Ovary (tissue), 9 donors: ENCODE data around the gene MAB21L3. TPM values are rescaled to one million over a fixed set of nuclear protein-coding genes. Genes with fewer than 3 reads are reported as not detected.

Source experiments
- DNase-seq, 5 donors: peaks; one replicate each; pipeline ENCODE4 v3.0.0-alpha.2; 2019 to 2020
- H3K27ac ChIP-seq, 2 donors: fragments of 200-600 bp; one replicate each; pipeline versions ENCODE4 v1.5.1 to v1.8.0; 2019 to 2022
- H3K27me3 ChIP-seq: fragments of 200-600 bp; one replicate; pipeline ENCODE4 v1.8.0; 2022
- H3K36me3 ChIP-seq: fragments of 200-600 bp; sonication (generic); one replicate; pipeline ENCODE4 v1.5.1; 2019
- H3K4me1 ChIP-seq: one replicate; pipeline ENCODE4 v1.8.1; 2013; ENCODE audit warnings: mild to moderate bottlenecking, moderate library complexity; ENCODE audit not compliant: insufficient read depth
- H3K4me3 ChIP-seq: fragments of 200-600 bp; sonication (generic); one replicate; pipeline ENCODE4 v1.5.1; 2017
- H3K9me3 ChIP-seq, 2 donors: fragments of 200-600 bp in 1 of 2; sonication (generic) in 1 of 2; one replicate each; pipeline versions ENCODE4 v1.5.1 to v1.8.1; 2013 to 2019; ENCODE audit warnings: mild to moderate bottlenecking in 1 of 2, moderate library complexity in 1 of 2
- CTCF ChIP-seq, 3 donors: fragments of 450-650 bp in 2 of 3; fragments of 200-600 bp in 1 of 3; IDR thresholded peaks; one replicate each; pipeline versions ENCODE4 v1.5.1 to v1.8.0; 2016 to 2022; ENCODE audit warnings: antibody characterized with exemption in 3 of 3, mild to moderate bottlenecking in 1 of 3
- EP300 ChIP-seq: sonication (generic); formaldehyde crosslinking; IDR thresholded peaks from one replicate; pipeline ENCODE4 v1.6.1; 2017; ENCODE audit warnings: antibody characterized with exemption
- POLR2A ChIP-seq: fragments of 450-650 bp; IDR thresholded peaks from one replicate; pipeline ENCODE4 v1.6.1; 2017; ENCODE audit warnings: antibody characterized with exemption, mild to moderate bottlenecking, moderate library complexity
- WGBS, 3 donors: extraction: QIAGEN DNeasy Blood & Tissue Kit in 1 of 3; methylation state at CpG; one replicate each; pipeline versions ENCODE4 v1.1.5 to v1.1.7; 2013 to 2017; 5-methylcytosine and 5-hydroxymethylcytosine counted together
- intact Hi-C, 4 donors: fragments of 100-400 bp; cut with DNase I; formaldehyde crosslinking; loops; one replicate each; pipeline versions ENCODE4 v1.11.0 to v1.15.1; 2022 to 2023
- polyA plus RNA-seq, 2 donors: library from polyadenylated mRNA; stranded (reverse); fragments of 200-250 nt in 1 of 2; fragments of 350-450 nt in 1 of 2; fragmentation: Illumina TruSeq in 1 of 2; extraction: RNeasy Lipid Tissue Mini Kit (QIAGEN cat#74804) in 1 of 2; gene quantifications; one replicate each; pipeline ENCODE4 v1.2.3, GENCODE V29; 2013 to 2014
- total RNA-seq, 7 donors: library from RNA; depleted of rRNA in 2 of 7; stranded (reverse); fragments of >200 nt in 2 of 7; fragmentation: NEBNext Ultra II Directional in 3 of 7; extraction: Animal tissue kit (Norgen Biotek cat#: 25700) in 3 of 7; gene quantifications; one replicate each; pipeline versions ENCODE4 v1.1.0 to v1.2.4, GENCODE V29; 2016 to 2023
- donor health status: DM: no; HTN: no; CAD: no; lungs with moderate emphysema.
- donor health status: DM: no; HTN: no; CAD: no.
- donor health status: Bipolar disorder and iron deficiency.
- donor health status: DM: yes; HTN: yes; CAD: no.
- donor health status: DM: no; HTN: no; CAD: no.
- donor health status: DM: yes; HTN: yes; CAD: no.

Gene MAB21L3
- total and polyA plus RNA-seq, 9 donors, result not detected

- H3K9me3 ChIP-seq, result no peaks in the 10 kb centered on the region
- no peak overlapping the region for H3K27ac ChIP-seq
- intact Hi-C loops, result no loop called here
- no peak for DNase-seq
- H3K4me1 ChIP-seq, result no peaks in the 10 kb centered on the region
- no peak for TF ChIP-seq POLR2A
- TF ChIP-seq EP300, result no peak
- TF ChIP-seq CTCF (IDR thresholded peaks at IDR 0.05), result no peak
- H3K36me3 ChIP-seq, result no peaks in the 10 kb centered on the region
- H3K4me3 ChIP-seq, result no peak overlapping the region
- 79 to 85% (median 83%) methylated on average over 7 of the region's 7 CpGs for WGBS, 3 donors
- H3K27me3 ChIP-seq, result no peaks in the 10 kb centered on the region
Measured at GRCh38 chr1:116169898-116170297, 58.7 kb downstream of the MAB21L3 start.

GRCh38 chr1:116170721-116171589 is 59.8 kb downstream of the MAB21L3 start:
- intact Hi-C loops, result no loop called here
- WGBS, 3 donors, result 94 to 97% (median 95%) methylated on average over 6 of the region's 6 CpGs
- DNase-seq, result no peak
- H3K9me3 ChIP-seq, result no peaks in the 10 kb centered on the region
- no peaks in the 10 kb centered on the region for H3K4me1 ChIP-seq
- H3K27me3 ChIP-seq, result no peaks in the 10 kb centered on the region
- H3K36me3 ChIP-seq, result no peaks in the 10 kb centered on the region
- no peak for TF ChIP-seq EP300
- TF ChIP-seq CTCF (IDR thresholded peaks at IDR 0.05), result no peak
- no peak for TF ChIP-seq POLR2A
- H3K27ac ChIP-seq, result no peak overlapping the region
- H3K4me3 ChIP-seq, result no peak overlapping the region

DNA sequence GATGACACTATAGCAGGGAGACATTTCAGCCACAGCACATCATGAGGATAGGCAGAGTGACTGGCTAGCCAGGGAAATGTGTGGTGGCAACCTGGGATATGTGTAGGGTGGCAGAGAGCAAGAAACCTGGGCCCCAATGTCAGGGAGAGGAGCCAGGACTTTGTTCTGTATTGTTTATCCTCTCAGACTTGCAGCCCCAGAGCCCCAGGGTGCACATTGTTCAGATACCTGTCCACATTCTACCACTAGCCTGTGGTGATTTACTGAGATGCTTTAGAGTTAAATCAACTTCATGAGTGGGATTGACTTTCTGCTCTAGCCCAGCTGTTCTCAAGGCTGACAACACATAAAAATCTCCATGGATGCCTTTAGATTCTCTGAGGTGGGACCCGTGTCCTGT is 61.5 kb downstream of the MAB21L3 start:
- H3K9me3 ChIP-seq, result no peaks in the 10 kb centered on the region
- no peak overlapping the region for H3K4me3 ChIP-seq
- no peaks in the 10 kb centered on the region for H3K4me1 ChIP-seq
- no peaks in the 10 kb centered on the region for H3K36me3 ChIP-seq
- intact Hi-C loops, result no loop called here
- no peak for DNase-seq
- 7 to 64% (median 40%) methylated on average over 1 of the region's 1 CpG for WGBS, 3 donors
- no peaks in the 10 kb centered on the region for H3K27me3 ChIP-seq
- TF ChIP-seq POLR2A (no peak), EP300 (no peak), CTCF (IDR thresholded peaks at IDR 0.05) (no peak)
- H3K27ac ChIP-seq, result no peak overlapping the region

- DNase-seq, result no peak
- H3K4me1 ChIP-seq, result no peaks in the 10 kb centered on the region
- WGBS, 3 donors, result 60 to 81% (median 77%) methylated on average over 3 of the region's 3 CpGs
- H3K27ac ChIP-seq, result no peak overlapping the region
- no peak for TF ChIP-seq POLR2A
- TF ChIP-seq EP300, result no peak
- TF ChIP-seq CTCF (IDR thresholded peaks at IDR 0.05), result no peak
- no peaks in the 10 kb centered on the region for H3K36me3 ChIP-seq
- intact Hi-C loops, result no loop called here
- no peak overlapping the region for H3K4me3 ChIP-seq
- H3K27me3 ChIP-seq, result no peaks in the 10 kb centered on the region
- H3K9me3 ChIP-seq, result no peaks in the 10 kb centered on the region
Measured at GRCh38 chr1:116175611-116176010, 64.4 kb downstream of the MAB21L3 start.
